Neural cell (in vitro differentiated cells): Measurements from ENCODE around the gene ZFP1. TPM values are rescaled to one million over a fixed set of nuclear protein-coding genes. Genes with fewer than 3 reads are reported as not detected.

ENCODE experiments used
- H2AFZ ChIP-seq: fragments of 200-600, 300-800 bp; sonication (generic), shearing (Covaris generic); 2 replicates; pipeline ENCODE4 v1.6.0; 2014; ENCODE audit warnings: low read depth, mild to moderate bottlenecking, antibody characterized with exemption, low read length, moderate library complexity
- H3F3A ChIP-seq: fragments of 200-600 bp; shearing (Covaris generic); 2 replicates; pipeline ENCODE4 v1.6.1; 2016; ENCODE audit warnings: mild to moderate bottlenecking, moderate library complexity, mixed read lengths, antibody characterized with exemption, low read length; ENCODE audit not compliant: insufficient read depth, poor library complexity, severe bottlenecking
- H3K27ac ChIP-seq: fragments of 200-600, 300-800 bp; sonication (generic), shearing (Covaris generic); 2 replicates; pipeline ENCODE4 v1.5.1; 2014; ENCODE audit warnings: mild to moderate bottlenecking, low read length, moderate library complexity
- H3K27me3 ChIP-seq: fragments of 300-800, 200-600 bp; sonication (generic), shearing (Covaris generic); 2 replicates; pipeline ENCODE4 v1.6.0; 2014; ENCODE audit warnings: mild to moderate bottlenecking, low read depth, low read length, moderate library complexity; ENCODE audit not compliant: insufficient read depth
- H3K36me3 ChIP-seq: fragments of 300-800, 200-600 bp; sonication (generic), shearing (Covaris generic); 2 replicates; pipeline ENCODE4 v1.5.1; 2014; ENCODE audit warnings: mild to moderate bottlenecking, antibody characterized with exemption, low read length, moderate library complexity; ENCODE audit not compliant: insufficient read depth
- H3K4me2 ChIP-seq: fragments of 300-800, 200-600 bp; sonication (generic), shearing (Covaris generic); 2 replicates; pipeline ENCODE4 v1.6.0; 2014; ENCODE audit warnings: mild to moderate bottlenecking, low read length
- H3K4me3 ChIP-seq: fragments of 300-800, 200-600 bp; sonication (generic), shearing (Covaris generic); 2 replicates; pipeline ENCODE4 v1.5.1; 2014; ENCODE audit warnings: mild to moderate bottlenecking, low read length, moderate library complexity
- H3K79me2 ChIP-seq: fragments of 200-600 bp; shearing (Covaris generic); replicated peaks from 2 replicates; pipeline ENCODE4 v1.6.0; 2014; ENCODE audit warnings: mild to moderate bottlenecking, low read length, moderate library complexity; ENCODE audit not compliant: insufficient read depth
- H3K9ac ChIP-seq: fragments of 300-800, 200-600 bp; sonication (generic), shearing (Covaris generic); 2 replicates; pipeline ENCODE4 v1.6.1; 2016; ENCODE audit warnings: mild to moderate bottlenecking, low read length, mixed read lengths
- H3K9me2 ChIP-seq: fragments of 200-600 bp; shearing (Covaris generic); 2 replicates; pipeline ENCODE4 v1.6.1; 2016; ENCODE audit warnings: mild to moderate bottlenecking, low read length, mixed read lengths; ENCODE audit not compliant: insufficient read depth
- H3K9me3 ChIP-seq: fragments of 200-600, 300-800 bp; sonication (generic), shearing (Covaris generic); 2 replicates; pipeline ENCODE4 v1.6.1; 2016; ENCODE audit warnings: mild to moderate bottlenecking, mixed run types, low read length, moderate library complexity, mixed read lengths
- H4K20me1 ChIP-seq: fragments of 200-600 bp; shearing (Covaris generic); 2 replicates; pipeline ENCODE4 v1.6.1; 2016; ENCODE audit warnings: mild to moderate bottlenecking, mixed run types; ENCODE audit not compliant: insufficient read depth
- EP300 ChIP-seq: fragments of 450-650 bp; conservative IDR thresholded peaks from 2 replicates; pipeline ENCODE4 v1.6.1; 2014; ENCODE audit warnings: antibody characterized with exemption, mild to moderate bottlenecking, moderate library complexity; ENCODE audit not compliant: poor library complexity, severe bottlenecking
- EZH2 ChIP-seq: fragments of 200-600, 300-800 bp; shearing (Covaris generic), sonication (generic); IDR thresholded peaks from 2 replicates; pipeline ENCODE4 v1.6.1; 2014; ENCODE audit warnings: antibody characterized with exemption, low read length, borderline replicate concordance, mild to moderate bottlenecking; ENCODE audit not compliant: insufficient read depth, poor library complexity, severe bottlenecking
- MXI1 ChIP-seq: fragments of 450-650 bp; conservative IDR thresholded peaks from 2 replicates; pipeline ENCODE4 v1.6.1; 2014; ENCODE audit warnings: antibody characterized with exemption, mild to moderate bottlenecking; ENCODE audit not compliant: poor library complexity, severe bottlenecking
- POLR2AphosphoS5 ChIP-seq: IDR thresholded peaks from 2 replicates; pipeline ENCODE4 v1.6.1; 2012
- RAD21 ChIP-seq: fragments of 450-650 bp; conservative IDR thresholded peaks from 2 replicates; pipeline ENCODE4 v1.6.1; 2014; ENCODE audit warnings: antibody characterized with exemption, mild to moderate bottlenecking, moderate library complexity
- SMC3 ChIP-seq: fragments of 450-650 bp; conservative IDR thresholded peaks from 2 replicates; pipeline ENCODE4 v1.6.1; 2014; ENCODE audit warnings: antibody characterized with exemption, mild to moderate bottlenecking, moderate library complexity; ENCODE audit not compliant: poor library complexity
- TAF1 ChIP-seq: IDR thresholded peaks from 2 replicates; pipeline ENCODE4 v1.6.1; 2012; ENCODE audit warnings: low read depth
- polyA plus RNA-seq: library from polyadenylated mRNA; depleted of rRNA; stranded (reverse); fragments of >200 nt; gene quantifications from 2 replicates; pipeline ENCODE4 v1.2.3, GENCODE V29; 2014
- TF ChIP-seq, protein P1 (sequence below): IDR thresholded peaks from 2 replicates; pipeline ENCODE4 v1.6.1; 2012; ENCODE audit warnings: borderline replicate concordance
- TF ChIP-seq, protein P2 (sequence below): fragments of 450-650 bp; IDR thresholded peaks from 2 replicates; pipeline ENCODE4 v1.5.1; 2014; ENCODE audit warnings: antibody characterized with exemption, mild to moderate bottlenecking, moderate library complexity; ENCODE audit not compliant: poor library complexity, severe bottlenecking

The ZFP1 gene
- polyA plus RNA-seq, 1 donor from 2014 or later = 47.1 TPM

DNA sequence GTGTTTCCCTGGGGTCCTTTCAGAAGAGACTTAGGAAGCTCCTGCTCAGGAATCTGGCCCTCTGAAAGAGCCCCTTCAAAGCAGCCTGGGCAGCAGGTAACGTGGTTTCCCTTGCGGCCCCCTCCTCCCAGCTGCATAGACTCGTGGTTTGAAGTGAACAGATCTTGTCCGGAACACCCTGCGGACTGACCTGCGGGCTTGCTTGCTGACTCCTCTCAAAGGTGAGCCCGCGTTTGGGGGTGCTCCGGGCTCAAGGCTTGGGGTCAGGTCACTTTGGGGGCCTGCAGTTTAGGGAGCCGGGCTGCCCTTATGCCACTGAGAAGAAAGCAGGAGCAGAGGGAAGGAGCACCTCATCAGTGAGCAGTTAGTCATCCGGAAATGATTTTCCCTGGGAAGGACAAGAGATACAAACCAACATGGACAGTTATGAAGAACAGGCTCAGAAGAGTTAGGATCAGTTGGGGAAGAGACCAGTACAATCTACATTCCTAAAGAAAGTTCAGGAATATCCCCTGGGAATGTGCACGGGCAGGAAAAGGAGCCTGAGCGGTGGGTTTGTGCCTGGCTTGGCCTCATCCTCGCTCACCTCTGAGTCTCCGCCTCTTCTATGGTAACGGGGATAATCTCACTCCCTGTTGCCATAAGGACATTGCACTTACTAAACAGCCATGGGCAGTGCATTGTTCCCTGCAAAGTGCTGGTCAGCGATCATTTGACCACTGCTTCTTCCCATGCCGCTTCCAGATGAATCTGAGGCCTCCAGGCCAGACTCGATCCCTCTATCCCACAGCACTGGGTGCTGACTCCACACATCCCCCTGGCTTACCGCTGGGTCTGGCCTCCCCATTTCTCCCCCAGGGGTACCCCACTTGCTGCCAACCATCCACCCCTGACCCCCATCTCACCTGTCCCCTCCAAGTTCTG lies 41.7 kb upstream of the ZFP1 start:
- Histone ChIP-seq H3K9ac (no peak overlapping the region), H3K4me3 (no peak overlapping the region), H3F3A (no peaks in the 10 kb centered on the region), H3K36me3 (no peaks in the 10 kb centered on the region), H3K27ac (no peak overlapping the region), H3K9me2 (no peaks in the 10 kb centered on the region), H3K4me2 (no peak overlapping the region), H3K27me3 (no peaks in the 10 kb centered on the region), H4K20me1 (peaks cover 4% of the 10 kb centered on the region), H3K79me2 (no peaks in the 10 kb centered on the region), H3K9me3 (no peaks in the 10 kb centered on the region), H2AFZ (no peak overlapping the region)
- TF ChIP-seq, protein P1, sequence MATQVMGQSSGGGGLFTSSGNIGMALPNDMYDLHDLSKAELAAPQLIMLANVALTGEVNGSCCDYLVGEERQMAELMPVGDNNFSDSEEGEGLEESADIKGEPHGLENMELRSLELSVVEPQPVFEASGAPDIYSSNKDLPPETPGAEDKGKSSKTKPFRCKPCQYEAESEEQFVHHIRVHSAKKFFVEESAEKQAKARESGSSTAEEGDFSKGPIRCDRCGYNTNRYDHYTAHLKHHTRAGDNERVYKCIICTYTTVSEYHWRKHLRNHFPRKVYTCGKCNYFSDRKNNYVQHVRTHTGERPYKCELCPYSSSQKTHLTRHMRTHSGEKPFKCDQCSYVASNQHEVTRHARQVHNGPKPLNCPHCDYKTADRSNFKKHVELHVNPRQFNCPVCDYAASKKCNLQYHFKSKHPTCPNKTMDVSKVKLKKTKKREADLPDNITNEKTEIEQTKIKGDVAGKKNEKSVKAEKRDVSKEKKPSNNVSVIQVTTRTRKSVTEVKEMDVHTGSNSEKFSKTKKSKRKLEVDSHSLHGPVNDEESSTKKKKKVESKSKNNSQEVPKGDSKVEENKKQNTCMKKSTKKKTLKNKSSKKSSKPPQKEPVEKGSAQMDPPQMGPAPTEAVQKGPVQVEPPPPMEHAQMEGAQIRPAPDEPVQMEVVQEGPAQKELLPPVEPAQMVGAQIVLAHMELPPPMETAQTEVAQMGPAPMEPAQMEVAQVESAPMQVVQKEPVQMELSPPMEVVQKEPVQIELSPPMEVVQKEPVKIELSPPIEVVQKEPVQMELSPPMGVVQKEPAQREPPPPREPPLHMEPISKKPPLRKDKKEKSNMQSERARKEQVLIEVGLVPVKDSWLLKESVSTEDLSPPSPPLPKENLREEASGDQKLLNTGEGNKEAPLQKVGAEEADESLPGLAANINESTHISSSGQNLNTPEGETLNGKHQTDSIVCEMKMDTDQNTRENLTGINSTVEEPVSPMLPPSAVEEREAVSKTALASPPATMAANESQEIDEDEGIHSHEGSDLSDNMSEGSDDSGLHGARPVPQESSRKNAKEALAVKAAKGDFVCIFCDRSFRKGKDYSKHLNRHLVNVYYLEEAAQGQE = no peak
- TF ChIP-seq TAF1 = no peak
- no peak for TF ChIP-seq SMC3
- TF ChIP-seq RAD21 = no peak

DNA sequence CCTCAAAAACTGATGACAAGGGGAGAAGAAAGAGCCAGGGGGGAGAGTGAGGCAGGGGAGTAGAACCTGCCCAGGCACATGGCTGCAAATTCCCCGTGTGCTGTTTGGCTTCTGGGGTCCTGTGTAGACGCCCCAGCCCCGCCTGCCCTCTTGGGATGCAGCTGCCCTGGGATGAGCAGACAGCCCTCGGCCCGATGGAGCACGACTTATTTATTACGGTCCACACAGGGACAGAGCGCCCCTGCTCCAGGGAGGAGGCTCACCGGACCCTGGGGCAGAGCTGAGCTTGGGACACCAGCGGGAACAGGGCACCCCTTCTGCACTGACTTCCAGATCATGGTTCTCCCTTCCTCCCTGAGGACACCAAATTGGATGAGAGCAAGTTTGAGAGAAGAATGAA lies 40.8 kb upstream of the ZFP1 start:
- H3K4me3 ChIP-seq = no peak overlapping the region

More for the DNA sequence above, 40.8 kb upstream of the ZFP1 start:
- H3K27me3 ChIP-seq = no peaks in the 10 kb centered on the region
- no peak overlapping the region for H2AFZ ChIP-seq
- no peak overlapping the region for H3K4me2 ChIP-seq
- no peaks in the 10 kb centered on the region for H3K9me2 ChIP-seq
- no peaks in the 10 kb centered on the region for H3K36me3 ChIP-seq
- no peak overlapping the region for H3K9ac ChIP-seq
- H3K27ac ChIP-seq = no peak overlapping the region
- H3K9me3 ChIP-seq = no peaks in the 10 kb centered on the region
- no peaks in the 10 kb centered on the region for H3K79me2 ChIP-seq
- no peaks in the 10 kb centered on the region for H3F3A ChIP-seq
- no peak for TF ChIP-seq RAD21
- TF ChIP-seq MXI1 = no peak
- TF ChIP-seq EZH2 = no peak
- TF ChIP-seq EP300 = no peak
- TF ChIP-seq, protein P1 = no peak
- no peak for TF ChIP-seq TAF1
- TF ChIP-seq, protein P2, sequence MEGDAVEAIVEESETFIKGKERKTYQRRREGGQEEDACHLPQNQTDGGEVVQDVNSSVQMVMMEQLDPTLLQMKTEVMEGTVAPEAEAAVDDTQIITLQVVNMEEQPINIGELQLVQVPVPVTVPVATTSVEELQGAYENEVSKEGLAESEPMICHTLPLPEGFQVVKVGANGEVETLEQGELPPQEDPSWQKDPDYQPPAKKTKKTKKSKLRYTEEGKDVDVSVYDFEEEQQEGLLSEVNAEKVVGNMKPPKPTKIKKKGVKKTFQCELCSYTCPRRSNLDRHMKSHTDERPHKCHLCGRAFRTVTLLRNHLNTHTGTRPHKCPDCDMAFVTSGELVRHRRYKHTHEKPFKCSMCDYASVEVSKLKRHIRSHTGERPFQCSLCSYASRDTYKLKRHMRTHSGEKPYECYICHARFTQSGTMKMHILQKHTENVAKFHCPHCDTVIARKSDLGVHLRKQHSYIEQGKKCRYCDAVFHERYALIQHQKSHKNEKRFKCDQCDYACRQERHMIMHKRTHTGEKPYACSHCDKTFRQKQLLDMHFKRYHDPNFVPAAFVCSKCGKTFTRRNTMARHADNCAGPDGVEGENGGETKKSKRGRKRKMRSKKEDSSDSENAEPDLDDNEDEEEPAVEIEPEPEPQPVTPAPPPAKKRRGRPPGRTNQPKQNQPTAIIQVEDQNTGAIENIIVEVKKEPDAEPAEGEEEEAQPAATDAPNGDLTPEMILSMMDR = no peak
- TF ChIP-seq SMC3 = no peak
- TF ChIP-seq POLR2AphosphoS5 = no peak
- H4K20me1 ChIP-seq = peaks cover 4% of the 10 kb centered on the region
